Fibroblast of mammary gland (primary cell): ENCODE results near the gene ZFAND5.
A peak's percentile ranks its signal among the peaks of the same experiment; 100 is the strongest.

Experiments used
- DNase-seq: peaks from one replicate; pipeline ENCODE4 v3.0.0-alpha.2; 2010; ENCODE audit warnings: low read depth
- H3K4me3 ChIP-seq: 2 replicates; pipeline ENCODE4 v1.5.1; 2011; ENCODE audit warnings: low read depth, mild to moderate bottlenecking, low read length, moderate library complexity; ENCODE audit not compliant: control insufficient read depth
- TF ChIP-seq, protein P1 (sequence below): conservative IDR thresholded peaks from 2 replicates; pipeline ENCODE4 v1.5.1; 2011; ENCODE audit warnings: low read depth, low read length, inconsistent platforms; ENCODE audit not compliant: control insufficient read depth, insufficient read depth

The ZFAND5 gene

DNA sequence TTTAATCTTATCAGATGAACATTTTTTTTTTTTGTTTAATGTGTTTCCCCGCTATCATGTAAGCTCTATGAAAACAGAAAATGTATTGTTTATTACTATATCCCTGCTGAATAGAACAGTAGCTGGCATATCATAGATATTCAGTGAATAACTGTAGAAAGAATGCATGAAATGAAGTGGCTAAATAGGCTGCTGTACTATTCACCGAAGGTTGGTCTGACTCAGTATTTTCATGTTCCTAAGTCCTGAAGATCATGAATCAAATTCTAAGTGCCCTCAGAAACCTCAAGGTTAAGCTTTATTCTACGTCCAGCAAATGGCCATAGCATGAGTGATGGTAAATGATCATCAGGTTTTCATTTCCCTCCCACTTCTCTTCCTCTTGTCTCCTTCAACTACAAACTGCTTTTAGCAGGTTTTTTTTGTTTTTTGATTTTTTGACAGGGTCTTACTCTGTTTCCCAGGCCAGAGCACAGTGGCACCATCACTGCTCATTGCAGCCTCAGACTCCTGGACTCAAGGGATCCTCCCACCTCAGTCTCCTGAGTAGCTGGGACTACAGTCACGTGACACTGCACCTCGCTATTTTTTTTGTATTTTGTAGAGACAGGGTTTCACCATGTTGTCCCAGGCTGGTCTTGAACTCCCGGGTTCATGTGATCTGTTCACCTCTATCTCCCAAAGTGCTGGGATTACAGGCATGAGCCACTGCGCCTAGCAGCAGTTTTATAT, 19.1 kb upstream of the ZFAND5 start:
- no peak overlapping the region for H3K4me3 ChIP-seq
- DNase-seq = peak; percentile 94
- TF ChIP-seq, protein P1, sequence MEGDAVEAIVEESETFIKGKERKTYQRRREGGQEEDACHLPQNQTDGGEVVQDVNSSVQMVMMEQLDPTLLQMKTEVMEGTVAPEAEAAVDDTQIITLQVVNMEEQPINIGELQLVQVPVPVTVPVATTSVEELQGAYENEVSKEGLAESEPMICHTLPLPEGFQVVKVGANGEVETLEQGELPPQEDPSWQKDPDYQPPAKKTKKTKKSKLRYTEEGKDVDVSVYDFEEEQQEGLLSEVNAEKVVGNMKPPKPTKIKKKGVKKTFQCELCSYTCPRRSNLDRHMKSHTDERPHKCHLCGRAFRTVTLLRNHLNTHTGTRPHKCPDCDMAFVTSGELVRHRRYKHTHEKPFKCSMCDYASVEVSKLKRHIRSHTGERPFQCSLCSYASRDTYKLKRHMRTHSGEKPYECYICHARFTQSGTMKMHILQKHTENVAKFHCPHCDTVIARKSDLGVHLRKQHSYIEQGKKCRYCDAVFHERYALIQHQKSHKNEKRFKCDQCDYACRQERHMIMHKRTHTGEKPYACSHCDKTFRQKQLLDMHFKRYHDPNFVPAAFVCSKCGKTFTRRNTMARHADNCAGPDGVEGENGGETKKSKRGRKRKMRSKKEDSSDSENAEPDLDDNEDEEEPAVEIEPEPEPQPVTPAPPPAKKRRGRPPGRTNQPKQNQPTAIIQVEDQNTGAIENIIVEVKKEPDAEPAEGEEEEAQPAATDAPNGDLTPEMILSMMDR = no peak

- DNase-seq = peak; percentile 59
- TF ChIP-seq, protein P1 = no peak
- no peak overlapping the region for H3K4me3 ChIP-seq
These were observed 17.4 kb upstream of the ZFAND5 start for GRCh38 chr9:72382405-72382804.

GRCh38 chr9:72377041-72377440, 12.0 kb upstream of the ZFAND5 start:
- no peak for DNase-seq
- TF ChIP-seq, protein P1 = no peak
- no peak overlapping the region for H3K4me3 ChIP-seq

DNA sequence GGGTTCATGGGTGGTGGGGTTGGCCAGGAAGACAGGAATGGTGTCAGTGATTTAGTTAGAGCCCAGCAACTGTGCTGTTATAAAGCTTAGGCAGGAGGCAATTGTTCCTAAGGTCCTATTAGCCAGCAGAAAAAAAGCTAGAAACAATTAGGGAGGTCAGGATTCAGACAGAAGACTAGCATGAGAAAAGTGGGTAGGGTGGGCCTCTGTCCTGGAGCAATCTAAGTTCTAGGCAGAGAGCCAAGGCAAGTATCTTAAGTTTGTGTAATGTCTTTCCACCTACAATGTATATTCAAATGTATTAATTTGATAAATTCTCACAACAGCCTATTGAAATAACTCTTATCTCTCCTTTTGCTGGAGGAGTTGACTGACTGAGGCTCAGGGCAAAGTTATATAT, 6.1 kb upstream of the ZFAND5 start:
- H3K4me3 ChIP-seq = no peak overlapping the region
- DNase-seq = no peak
- TF ChIP-seq, protein P1 = no peak

GRCh38 chr9:72365525-72366256, 683 bp upstream of the ZFAND5 start:
- peak overlapping the region; percentile 64 for H3K4me3 ChIP-seq
- TF ChIP-seq, protein P1 = no peak
- peak; percentile 90 for DNase-seq

GRCh38 chr9:72363908-72364678, 915 bp downstream of the ZFAND5 start:
- DNase-seq = peak; percentile 59
- TF ChIP-seq, protein P1 = no peak
- H3K4me3 ChIP-seq = peak overlapping the region; percentile 89
